ACC112 (cell line): Measurements from ENCODE around the gene HLA-B.
A peak's percentile ranks its signal among the peaks of the same experiment; 100 is the strongest.
"Not testable (repeated sequence)": the region's sequence is repeated elsewhere in the genome, so short reads cannot be mapped to it uniquely, and the experiment has no call there.

ENCODE experiments used
- H2AFZ ChIP-seq: fragments of 200-600 bp; sonication (generic); one replicate; pipeline ENCODE4 v1.6.0; 2017; ENCODE audit warnings: antibody characterized with exemption, low read length; ENCODE audit not compliant: unreplicated experiment
- H3K27ac ChIP-seq: fragments of 200-600 bp; sonication (generic); 2 replicates; pipeline ENCODE4 v1.5.1; 2014; ENCODE audit warnings: low read depth, mild to moderate bottlenecking, antibody characterized with exemption, low read length, moderate library complexity
- H3K27me3 ChIP-seq: fragments of 200-600 bp; sonication (generic); 2 replicates; pipeline ENCODE4 v1.6.1; 2014; ENCODE audit warnings: mild to moderate bottlenecking, antibody characterized with exemption, low read length, moderate library complexity, mixed read lengths; ENCODE audit not compliant: insufficient read depth
- H3K36me3 ChIP-seq: fragments of 200-600 bp; sonication (generic); 2 replicates; pipeline ENCODE4 v1.6.1; 2016; ENCODE audit warnings: mild to moderate bottlenecking, antibody characterized with exemption, low read length, moderate library complexity, mixed read lengths; ENCODE audit not compliant: insufficient read depth
- H3K4me1 ChIP-seq: fragments of 200-600 bp; sonication (generic); one replicate; pipeline ENCODE4 v1.6.1; 2016; ENCODE audit warnings: low read length, mixed read lengths; ENCODE audit not compliant: insufficient read depth, unreplicated experiment, control insufficient read depth
- H3K4me3 ChIP-seq: fragments of 200-600 bp; sonication (generic); 2 replicates; pipeline ENCODE4 v1.5.1; 2014; ENCODE audit warnings: mild to moderate bottlenecking, low read depth, low read length
- H3K79me2 ChIP-seq: fragments of 200-600 bp; sonication (generic); one replicate; pipeline ENCODE4 v1.6.0; 2016; ENCODE audit warnings: low read length; ENCODE audit not compliant: control insufficient read depth, unreplicated experiment, insufficient read depth

Gene HLA-B

DNA sequence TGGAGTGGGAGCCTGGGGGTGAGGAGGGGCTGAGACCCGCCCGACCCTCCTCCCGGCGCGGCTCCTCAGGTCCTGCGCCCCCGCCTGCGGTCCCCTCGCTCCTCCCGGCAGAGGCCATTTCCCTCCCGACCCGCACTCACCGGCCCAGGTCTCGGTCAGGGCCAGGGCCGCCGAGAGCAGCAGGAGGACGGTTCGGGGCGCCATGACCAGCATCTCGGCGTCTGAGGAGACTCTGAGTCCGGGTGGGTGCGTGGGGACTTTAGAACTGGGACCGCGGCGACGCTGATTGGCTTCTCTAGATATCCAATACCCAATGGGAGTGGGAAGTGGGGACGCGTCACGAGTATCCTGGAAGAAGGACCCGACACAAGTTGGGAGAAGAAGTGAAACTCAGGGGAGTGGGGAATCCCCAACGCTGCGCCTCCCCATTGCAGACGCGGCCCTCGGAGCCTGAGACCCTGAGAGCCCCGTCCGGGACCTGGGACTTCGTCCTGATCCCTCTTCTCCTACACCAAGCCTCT is at the start of gene HLA-B:
TSS of gene HLA-B (minus strand) at position 234 of the 521 bp plus-strand sequence. CDS start at position 213, 21 bp downstream.
- peaks cover 24% of the 10 kb centered on the region for H3K79me2 ChIP-seq
- peak within 1 kb of the TSS; percentile 95 for H3K4me3 ChIP-seq
- peaks cover 24% of the 10 kb centered on the region for H3K36me3 ChIP-seq
- H3K27me3 ChIP-seq, result peaks cover 6% of the 10 kb centered on the region
- peak within 1 kb of the TSS; percentile 53; the same call in 1 of the 2 replicates for H3K27ac ChIP-seq
- peaks cover 20% of the 10 kb centered on the region for H3K4me1 ChIP-seq
- H2AFZ ChIP-seq, result peak within 1 kb of the TSS; percentile 68

DNA sequence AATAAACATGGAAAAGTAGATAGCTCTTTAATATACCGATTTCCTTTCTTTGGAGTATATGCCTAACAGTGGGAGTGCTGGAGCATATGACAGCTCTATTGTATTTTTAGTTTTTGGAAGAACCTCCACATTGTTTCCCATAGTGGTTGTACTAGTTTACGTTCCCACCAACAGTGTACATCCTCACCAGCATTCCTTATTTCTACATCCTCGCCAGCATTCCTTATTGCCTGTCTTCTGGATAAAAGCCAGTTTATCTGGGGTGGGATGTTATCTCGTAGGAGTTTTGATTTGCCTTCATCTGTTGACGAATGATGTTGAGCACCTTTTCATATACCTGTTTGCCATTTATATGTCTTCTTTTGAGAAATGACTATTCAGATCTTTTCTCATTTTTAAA is 49.0 kb upstream of the HLA-B start:
- Histone ChIP-seq H3K79me2 (peaks cover 93% of the 10 kb centered on the region), H2AFZ (no peak overlapping the region), H3K27ac (no peak overlapping the region), H3K4me1 (peaks cover 29% of the 10 kb centered on the region), H3K4me3 (no peak overlapping the region), H3K36me3 (no peaks in the 10 kb centered on the region), H3K27me3 (no peaks in the 10 kb centered on the region)

DNA sequence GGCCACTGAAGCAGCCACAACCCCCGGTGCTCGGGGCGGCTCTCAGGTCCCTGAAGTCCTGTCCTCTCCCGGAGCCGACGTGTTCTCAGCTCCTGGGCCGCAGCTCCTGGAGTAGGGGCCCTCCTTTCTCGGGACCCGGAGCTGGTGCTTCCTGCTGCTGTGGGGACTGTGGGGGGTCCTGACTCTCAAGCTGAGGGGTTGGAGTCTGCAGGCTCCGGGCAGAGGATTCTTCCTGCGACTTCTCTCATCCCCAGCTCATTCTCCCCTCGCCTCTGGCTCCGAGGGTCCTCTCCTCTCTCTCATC is 47.0 kb upstream of the HLA-B start:
- H3K27me3 ChIP-seq, H3K36me3 ChIP-seq, H2AFZ ChIP-seq, H3K27ac ChIP-seq: not testable (repeated sequence)
- H3K4me3 ChIP-seq, result peak overlapping the region; percentile 84
- peaks cover 29% of the 10 kb centered on the region for H3K4me1 ChIP-seq
- peaks cover 78% of the 10 kb centered on the region for H3K79me2 ChIP-seq

DNA sequence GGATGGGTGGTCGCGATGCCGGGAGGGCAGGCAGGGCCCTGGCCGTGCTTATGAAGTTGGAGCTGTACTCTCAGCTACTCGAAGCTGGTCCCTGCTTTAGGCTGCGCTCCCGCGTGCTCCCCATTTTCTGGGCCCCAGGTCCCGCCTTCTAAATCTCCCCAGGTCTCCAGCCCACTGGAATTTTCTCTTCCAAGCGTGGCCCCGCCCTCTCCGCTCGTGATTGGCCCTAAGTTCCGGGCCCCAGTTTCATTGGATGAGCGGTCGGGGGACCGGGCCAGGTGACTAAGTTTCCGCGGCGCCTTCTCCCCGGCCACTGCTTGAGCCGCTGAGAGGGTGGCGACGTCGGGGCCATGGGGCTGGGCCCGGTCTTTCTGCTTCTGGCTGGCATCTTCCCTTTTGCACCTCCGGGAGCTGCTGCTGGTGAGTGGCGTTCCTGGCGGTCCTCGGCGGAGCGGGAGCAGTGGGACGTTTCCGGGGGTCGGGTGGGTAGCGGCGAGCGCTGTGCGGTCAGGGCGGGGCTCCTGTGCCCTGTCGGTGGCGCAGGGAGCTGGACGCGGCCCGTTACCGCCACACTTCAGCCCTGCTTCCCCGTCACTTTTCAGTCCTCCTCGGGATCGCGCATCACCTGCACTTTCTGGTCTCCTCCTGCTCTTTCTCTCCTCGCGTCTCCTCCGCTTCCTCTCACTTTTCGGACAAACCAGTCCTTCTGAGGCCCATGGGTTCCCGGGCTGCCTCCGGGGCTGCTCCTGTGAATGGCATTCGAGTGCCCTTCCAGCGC is 46.5 kb upstream of the HLA-B start, which contains the start of gene MICA:
TSS of gene MICA (plus strand) at position 313 of the 778 bp plus-strand sequence. CDS start at position 351, 38 bp downstream.
- Histone ChIP-seq H3K27me3 (no peaks in the 10 kb centered on the region), H3K27ac (peak within 1 kb of the TSS; percentile 70)

DNA sequence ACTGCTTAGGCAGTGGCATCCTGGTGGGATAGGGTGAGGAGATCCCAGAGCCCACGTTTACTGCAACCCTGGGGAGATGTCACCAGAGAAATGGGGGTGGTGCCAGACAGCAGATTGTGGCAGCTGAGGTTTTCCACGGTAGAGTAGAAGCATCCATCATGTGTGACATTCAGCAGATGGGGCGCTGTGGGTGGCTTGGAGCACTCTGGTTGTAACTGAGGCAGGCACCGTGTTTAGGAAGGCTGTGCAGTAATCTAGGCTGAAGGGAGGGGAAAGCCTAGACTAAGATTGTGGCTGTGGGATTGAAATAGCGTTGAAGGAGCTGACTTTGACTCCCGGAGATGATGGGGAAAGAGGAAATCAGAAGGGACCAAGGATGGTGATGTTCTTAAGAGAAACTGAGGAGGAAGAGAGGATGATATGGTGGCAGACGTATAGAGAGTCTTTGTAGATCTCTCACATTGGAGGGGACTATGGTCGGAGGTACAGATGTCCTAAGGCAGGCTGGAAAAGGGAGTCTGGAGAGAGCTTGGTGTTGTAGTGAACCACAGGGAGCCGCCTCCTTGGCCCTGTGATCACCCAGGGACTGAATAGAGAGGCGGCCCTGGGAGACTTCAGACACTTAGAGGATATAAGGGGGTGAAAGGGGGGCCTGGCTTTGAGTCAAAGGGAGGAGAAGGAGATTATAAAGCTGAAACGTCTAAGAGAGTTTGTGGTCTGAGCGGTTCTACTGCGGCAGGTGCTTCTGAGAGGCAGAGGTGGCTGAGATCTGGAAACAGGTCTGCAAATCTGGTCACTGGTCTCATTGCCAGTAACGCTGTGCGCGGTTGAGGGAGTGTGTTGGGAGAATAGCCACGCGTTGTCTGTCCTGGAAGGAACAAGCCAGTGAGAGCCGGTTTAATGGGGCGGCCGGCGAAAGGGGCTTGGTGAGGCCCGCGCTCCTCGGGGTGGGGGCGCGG is 45.6 kb upstream of the HLA-B start:
- Histone ChIP-seq H2AFZ (no peak overlapping the region), H3K36me3 (no peaks in the 10 kb centered on the region), H3K27me3 (no peaks in the 10 kb centered on the region), H3K4me1 (peaks cover 18% of the 10 kb centered on the region), H3K4me3 (peak overlapping the region; percentile 84), H3K79me2 (peaks cover 65% of the 10 kb centered on the region), H3K27ac (peak overlapping the region; percentile 70)

More for the DNA sequence above, 46.5 kb upstream of the HLA-B start, which contains the start of gene MICA:
- peak within 1 kb of the TSS; percentile 84 for H3K4me3 ChIP-seq
- peaks cover 27% of the 10 kb centered on the region for H3K4me1 ChIP-seq
- no peak within 1 kb of the TSS for H2AFZ ChIP-seq
- H3K79me2 ChIP-seq, result peaks cover 73% of the 10 kb centered on the region
- H3K36me3 ChIP-seq, result no peaks in the 10 kb centered on the region

DNA sequence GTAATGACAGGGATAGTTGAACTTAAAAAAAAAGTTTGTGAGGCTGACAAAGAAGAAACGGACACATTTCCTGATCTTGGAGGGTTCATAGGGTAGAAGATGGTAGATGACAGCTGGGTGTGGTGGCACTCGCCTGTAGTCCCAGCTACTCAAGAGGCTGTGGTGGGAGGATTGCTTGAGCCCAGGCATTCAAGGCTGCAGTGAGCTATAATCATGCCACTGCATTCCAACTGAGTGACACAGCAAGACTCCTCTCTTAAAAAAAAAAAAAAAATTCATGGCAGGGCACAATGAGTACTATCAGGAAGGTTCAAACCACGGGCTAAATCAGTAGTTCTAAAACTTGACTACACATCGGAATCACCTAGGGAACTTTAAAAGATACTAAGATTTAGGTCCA is 44.4 kb upstream of the HLA-B start:
- H3K27ac ChIP-seq, result peak overlapping the region; percentile 70
- no peaks in the 10 kb centered on the region for H3K36me3 ChIP-seq
- no peaks in the 10 kb centered on the region for H3K27me3 ChIP-seq
- no peak overlapping the region for H2AFZ ChIP-seq
- peaks cover 53% of the 10 kb centered on the region for H3K79me2 ChIP-seq
- H3K4me3 ChIP-seq, result peak overlapping the region; percentile 84
- peaks cover 22% of the 10 kb centered on the region for H3K4me1 ChIP-seq

DNA sequence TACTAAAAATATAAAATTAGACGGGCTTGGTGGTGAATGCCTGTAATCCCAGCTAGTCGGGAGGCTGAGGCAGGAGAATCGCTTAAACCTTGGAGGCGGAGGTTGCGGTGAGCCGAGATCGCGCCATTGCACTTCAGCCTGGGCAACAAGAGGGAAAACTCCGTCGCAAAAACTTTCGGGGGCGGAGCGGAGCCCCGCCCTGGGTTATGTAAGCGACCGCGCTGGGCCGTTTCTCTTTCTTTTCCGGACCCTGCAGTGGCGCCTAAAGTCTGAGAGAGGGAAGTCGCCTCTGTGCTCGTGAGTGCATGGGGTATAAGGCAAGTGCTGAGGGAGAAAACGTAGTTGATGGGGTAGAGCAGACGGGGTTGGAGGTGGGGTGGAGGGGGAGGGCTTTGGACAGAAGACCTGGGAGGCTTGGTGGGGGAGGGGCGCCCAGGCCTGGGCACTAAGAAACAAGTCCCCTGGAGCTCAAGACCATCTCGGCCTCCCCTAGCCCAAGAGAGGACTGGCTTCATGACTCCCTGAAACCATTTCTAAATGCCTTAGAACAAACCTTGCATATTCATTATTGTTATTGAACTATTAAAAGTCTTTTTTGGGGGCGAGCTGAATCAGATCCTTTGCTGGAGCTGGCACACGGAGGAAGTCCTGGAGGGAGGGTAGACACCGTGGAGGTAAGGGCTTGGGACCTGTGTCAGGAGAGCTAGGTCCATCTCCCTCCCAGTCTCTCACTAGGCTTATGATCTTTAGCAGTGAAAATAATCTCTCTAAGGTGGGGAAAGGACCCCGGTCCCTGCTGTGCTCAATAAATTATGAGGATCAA is 43.7 kb upstream of the HLA-B start:
- peak overlapping the region; percentile 84 for H3K4me3 ChIP-seq
- peaks cover 29% of the 10 kb centered on the region for H3K4me1 ChIP-seq
- peak overlapping the region; percentile 70 for H3K27ac ChIP-seq
- H3K27me3 ChIP-seq, result no peaks in the 10 kb centered on the region
- H3K36me3 ChIP-seq, result no peaks in the 10 kb centered on the region
- H3K79me2 ChIP-seq, result peaks cover 46% of the 10 kb centered on the region
- H2AFZ ChIP-seq, result peak overlapping the region; percentile 81

DNA sequence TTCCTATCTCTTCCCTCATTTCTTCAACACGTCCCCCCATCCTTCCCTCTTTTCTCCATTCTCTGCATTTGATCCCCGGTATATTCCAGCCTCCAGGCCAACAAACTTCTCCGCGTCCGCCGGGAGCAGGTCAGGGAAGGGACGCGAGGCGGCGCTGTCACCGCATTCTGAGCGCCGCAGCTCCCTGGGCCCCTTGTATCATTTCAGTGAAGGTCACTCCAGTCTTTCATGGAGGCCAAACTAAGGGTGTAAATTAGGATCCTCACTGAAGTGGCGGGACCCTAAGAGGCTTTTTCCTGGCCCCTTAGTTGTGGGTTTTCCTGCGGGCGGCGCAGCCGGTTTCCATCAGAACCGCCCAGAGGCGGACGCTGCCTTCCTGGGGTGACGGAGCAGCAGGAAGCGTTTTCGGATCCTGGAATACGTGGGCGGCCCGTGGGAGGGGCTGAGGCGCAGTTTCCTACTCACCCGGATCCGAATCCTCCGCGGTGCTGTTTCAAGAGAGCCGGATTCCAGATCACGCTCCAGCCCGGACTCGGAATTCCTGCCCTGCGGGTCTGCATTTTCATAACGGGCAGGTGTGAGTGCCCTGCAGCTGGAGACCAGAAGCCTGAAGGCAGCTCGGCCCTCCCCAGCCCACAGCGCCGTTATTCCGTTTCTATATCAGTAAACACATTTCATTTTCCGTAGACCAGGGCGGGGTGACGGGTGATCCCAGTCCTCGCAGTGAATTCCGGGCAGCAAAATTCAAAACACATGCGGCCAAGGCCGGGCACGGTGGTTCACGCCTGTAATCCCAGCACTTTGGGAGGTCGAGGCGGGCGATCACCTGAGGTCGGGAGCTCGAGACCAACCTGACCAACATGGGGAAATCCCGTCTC is 42.8 kb upstream of the HLA-B start:
- H3K79me2 ChIP-seq, result peaks cover 41% of the 10 kb centered on the region
- no peaks in the 10 kb centered on the region for H3K27me3 ChIP-seq
- H3K4me1 ChIP-seq, result peaks cover 29% of the 10 kb centered on the region
- peak overlapping the region; percentile 70 for H3K27ac ChIP-seq
- peak overlapping the region; percentile 84 for H3K4me3 ChIP-seq
- no peaks in the 10 kb centered on the region for H3K36me3 ChIP-seq
- peak overlapping the region; percentile 81 for H2AFZ ChIP-seq

DNA sequence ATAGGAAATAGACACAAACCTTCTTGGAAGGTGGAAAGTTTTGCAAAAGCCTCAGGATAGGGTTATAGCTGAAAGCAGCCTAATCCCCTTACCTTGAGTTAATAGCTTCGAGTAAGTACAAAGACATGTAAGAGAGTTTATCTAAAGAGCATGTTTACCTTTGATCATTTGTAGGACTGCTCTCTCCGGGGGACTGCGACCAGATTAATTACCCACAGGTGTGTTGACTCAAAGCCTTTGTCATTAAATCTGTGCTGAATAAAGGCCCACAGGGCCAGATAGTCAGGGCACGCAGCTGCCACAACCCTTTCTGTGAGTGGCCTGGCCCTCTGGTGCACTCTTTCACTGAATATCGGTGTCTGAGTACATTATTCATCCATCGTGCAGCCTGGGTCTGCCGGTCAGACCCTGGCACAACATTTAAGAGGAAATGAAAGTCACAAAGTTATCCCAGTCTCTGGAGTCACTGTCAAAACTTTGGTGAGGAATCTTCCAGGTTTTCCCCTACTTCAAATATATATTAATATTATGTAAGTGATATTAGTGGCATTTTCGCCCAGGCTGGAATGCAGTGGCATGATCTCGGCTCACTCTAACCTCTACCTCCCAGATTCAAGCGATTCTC is 41.0 kb upstream of the HLA-B start:
- H3K27ac ChIP-seq, result no peak overlapping the region
- peak overlapping the region; percentile 3; the same call in 1 of the 2 replicates for H3K4me3 ChIP-seq
- H3K79me2 ChIP-seq, result peaks cover 23% of the 10 kb centered on the region
- peaks cover 26% of the 10 kb centered on the region for H3K4me1 ChIP-seq
- H3K27me3 ChIP-seq, result no peaks in the 10 kb centered on the region
- no peaks in the 10 kb centered on the region for H3K36me3 ChIP-seq
- no peak overlapping the region for H2AFZ ChIP-seq
